ENCODE results near the gene TRIM75.
"Not testable (repeated sequence)": the region's sequence is repeated elsewhere in the genome, so short reads cannot be mapped to it uniquely, and the experiment has no call there.

TRIM75 gene

GRCh38 chr4:165053645-165054044 is at the start of gene TRIM75:
Gene TRIM75 (plus strand): TSS chr4:165053866. CDS start chr4:165059148, 5,282 bp downstream.
- DNase-seq (ENCODE audit: low spot score) = no peak

GRCh38 chr4:165005352-165005925 is 48.2 kb upstream of the TRIM75 start:
- DNase-seq (ENCODE audit: low spot score) = no peak

GRCh38 chr4:165006456-165006855 is 47.2 kb upstream of the TRIM75 start:
- DNase-seq (ENCODE audit: low spot score) = no peak

GRCh38 chr4:165006886-165007285 is 46.8 kb upstream of the TRIM75 start:
- DNase-seq (ENCODE audit: low spot score) = no peak

- DNase-seq (ENCODE audit: low spot score) = no peak
These were observed 44.0 kb upstream of the TRIM75 start for GRCh38 chr4:165009493-165010227.

GRCh38 chr4:165010487-165010886 is 43.2 kb upstream of the TRIM75 start:
- no peak for DNase-seq (ENCODE audit: low spot score)

GRCh38 chr4:165010991-165011390 is 42.7 kb upstream of the TRIM75 start:
- DNase-seq (ENCODE audit: low spot score) = no peak

GRCh38 chr4:165011403-165011802 is 42.3 kb upstream of the TRIM75 start:
- no peak for DNase-seq (ENCODE audit: low spot score)

- no peak for DNase-seq (ENCODE audit: low spot score)
These were observed 40.0 kb upstream of the TRIM75 start for GRCh38 chr4:165013691-165014090.

- DNase-seq (ENCODE audit: low spot score) = peak; percentile 27
These were observed 36.7 kb upstream of the TRIM75 start for GRCh38 chr4:165016971-165017370.

GRCh38 chr4:165019995-165020394 is 33.7 kb upstream of the TRIM75 start:
- DNase-seq (ENCODE audit: low spot score) = not testable (repeated sequence)

- DNase-seq (ENCODE audit: low spot score) = not testable (repeated sequence)
These were observed 27.9 kb upstream of the TRIM75 start for GRCh38 chr4:165025782-165026181.

- DNase-seq (ENCODE audit: low spot score) = no peak
These were observed 25.8 kb upstream of the TRIM75 start for GRCh38 chr4:165027762-165028402.

GRCh38 chr4:165031436-165032211 is 22.0 kb upstream of the TRIM75 start, which contains the start of gene TRIM60:
Gene TRIM60 (plus strand): TSS chr4:165031999. CDS start chr4:165040073, 8,074 bp downstream.
- DNase-seq (ENCODE audit: low spot score) = no peak

- DNase-seq (ENCODE audit: low spot score) = no peak
These were observed 5.5 kb upstream of the TRIM75 start for GRCh38 chr4:165048170-165048569.

GRCh38 chr4:165052627-165053026 is 1.0 kb upstream of the TRIM75 start:
- DNase-seq (ENCODE audit: low spot score) = no peak

GRCh38 chr4:165055601-165056000 is 1.9 kb downstream of the TRIM75 start:
- DNase-seq (ENCODE audit: low spot score) = no peak

GRCh38 chr4:165058666-165059065 is 5.0 kb downstream of the TRIM75 start:
- DNase-seq (ENCODE audit: low spot score) = no peak

GRCh38 chr4:165059386-165059785 is 5.7 kb downstream of the TRIM75 start:
- no peak for DNase-seq (ENCODE audit: low spot score)

- no peak for DNase-seq (ENCODE audit: low spot score)
These were observed 7.3 kb downstream of the TRIM75 start for GRCh38 chr4:165060938-165061337.

GRCh38 chr4:165070560-165070959 is 16.9 kb downstream of the TRIM75 start:
- DNase-seq (ENCODE audit: low spot score) = no peak

GRCh38 chr4:165073346-165073745 is 19.7 kb downstream of the TRIM75 start:
- DNase-seq (ENCODE audit: low spot score) = not testable (repeated sequence)
